ENCODE results near the gene ADAMTS20.

ADAMTS20 gene

GRCh38 chr12:43325786-43326185 lies 226.2 kb downstream of the ADAMTS20 start:
- DNase-seq (ENCODE audit: extremely low read depth, low read depth), result no peak
- H3K4me3 ChIP-seq (replicated peaks; ENCODE audit: low read depth, low read length), result no peak overlapping the region
- no peak for TF ChIP-seq CTCF (IDR thresholded peaks at IDR 0.05; ENCODE audit: low read depth, low read length, missing control alignments)

DNA sequence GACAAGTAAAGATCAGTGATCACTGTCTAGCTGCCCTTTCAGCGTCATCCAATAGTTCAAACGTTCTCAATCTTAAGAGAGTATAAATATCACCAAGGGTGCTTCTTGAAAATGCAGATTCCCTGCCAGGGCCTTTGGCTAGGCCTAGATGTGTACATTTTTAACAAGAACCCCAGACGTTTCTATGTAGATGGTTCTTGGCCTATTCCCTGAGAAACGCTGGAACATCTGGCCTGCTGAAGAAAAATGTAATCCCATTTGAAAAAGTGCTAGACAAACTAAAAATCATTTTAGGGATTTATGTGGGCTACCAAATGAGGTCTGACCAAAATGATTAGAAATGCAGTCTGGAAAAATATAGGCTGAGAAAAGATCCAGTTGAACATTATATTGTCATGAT lies 231.7 kb downstream of the ADAMTS20 start:
- no peak overlapping the region for H3K4me3 ChIP-seq (replicated peaks; ENCODE audit: low read depth, low read length)
- no peak for DNase-seq (ENCODE audit: extremely low read depth, low read depth)
- TF ChIP-seq CTCF (IDR thresholded peaks at IDR 0.05; ENCODE audit: low read depth, low read length, missing control alignments), result no peak

DNA sequence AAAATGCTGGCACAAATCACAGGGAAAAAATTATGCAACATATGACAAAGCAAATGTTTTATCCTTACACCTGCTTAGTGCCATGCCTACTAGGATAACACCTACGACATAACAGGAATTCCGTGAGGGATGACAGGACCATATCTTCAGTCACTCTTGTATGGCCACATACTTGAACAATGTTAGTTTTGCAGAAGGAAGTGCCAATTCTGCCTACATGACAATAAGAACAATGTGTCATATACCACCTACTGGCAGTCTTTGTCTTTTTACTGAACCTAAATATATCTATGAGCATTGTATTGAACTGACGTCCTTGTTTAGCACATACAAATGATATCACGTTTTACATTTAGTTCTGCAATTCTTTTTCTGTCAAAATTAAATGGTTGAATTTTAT lies 234.0 kb downstream of the ADAMTS20 start:
- no peak overlapping the region for H3K4me3 ChIP-seq (replicated peaks; ENCODE audit: low read depth, low read length)
- no peak for DNase-seq (ENCODE audit: extremely low read depth, low read depth)
- no peak for TF ChIP-seq CTCF (IDR thresholded peaks at IDR 0.05; ENCODE audit: low read depth, low read length, missing control alignments)

DNA sequence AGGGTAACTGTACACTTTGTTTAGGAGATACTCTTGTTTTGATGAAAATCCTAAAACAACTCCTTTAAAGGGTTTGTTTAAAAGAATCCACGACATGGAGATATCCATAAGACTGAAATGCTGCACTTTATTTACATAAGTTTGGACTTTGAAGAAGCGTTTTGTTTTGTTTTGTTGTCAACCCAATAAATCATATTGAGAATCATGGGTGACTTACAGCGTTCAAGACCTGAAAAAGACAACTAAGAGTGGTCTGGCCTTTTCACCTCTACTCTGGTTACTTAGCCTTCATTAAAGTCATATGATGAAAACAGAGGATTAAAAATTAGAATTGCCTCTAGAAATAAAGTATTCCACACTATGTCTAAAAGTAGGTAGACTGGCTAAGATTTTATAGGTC lies 234.8 kb downstream of the ADAMTS20 start:
- no peak for TF ChIP-seq CTCF (IDR thresholded peaks at IDR 0.05; ENCODE audit: low read depth, low read length, missing control alignments)
- H3K4me3 ChIP-seq (replicated peaks; ENCODE audit: low read depth, low read length), result no peak overlapping the region
- DNase-seq (ENCODE audit: extremely low read depth, low read depth), result no peak

DNA sequence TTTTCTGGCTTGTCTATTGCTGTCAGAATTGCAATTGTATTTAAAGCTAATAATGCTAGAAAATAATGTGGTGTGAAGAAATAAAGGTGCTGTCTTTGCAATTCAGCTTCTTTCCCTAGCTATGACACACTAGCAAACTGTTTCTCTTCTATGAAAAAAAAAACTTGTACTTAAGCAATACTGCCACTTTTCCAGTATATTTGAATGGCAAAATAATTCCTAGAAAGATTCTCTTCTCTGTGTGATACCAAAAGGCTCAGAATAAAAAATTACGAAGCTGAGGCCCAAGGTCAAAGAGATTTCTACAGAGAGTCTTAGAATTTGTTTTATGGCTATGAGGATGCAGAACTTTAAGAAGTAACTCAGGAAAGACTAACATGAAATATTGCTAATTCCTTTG lies 235.5 kb downstream of the ADAMTS20 start:
- DNase-seq (ENCODE audit: extremely low read depth, low read depth), result no peak
- H3K4me3 ChIP-seq (replicated peaks; ENCODE audit: low read depth, low read length), result no peak overlapping the region
- TF ChIP-seq CTCF (IDR thresholded peaks at IDR 0.05; ENCODE audit: low read depth, low read length, missing control alignments), result no peak

DNA sequence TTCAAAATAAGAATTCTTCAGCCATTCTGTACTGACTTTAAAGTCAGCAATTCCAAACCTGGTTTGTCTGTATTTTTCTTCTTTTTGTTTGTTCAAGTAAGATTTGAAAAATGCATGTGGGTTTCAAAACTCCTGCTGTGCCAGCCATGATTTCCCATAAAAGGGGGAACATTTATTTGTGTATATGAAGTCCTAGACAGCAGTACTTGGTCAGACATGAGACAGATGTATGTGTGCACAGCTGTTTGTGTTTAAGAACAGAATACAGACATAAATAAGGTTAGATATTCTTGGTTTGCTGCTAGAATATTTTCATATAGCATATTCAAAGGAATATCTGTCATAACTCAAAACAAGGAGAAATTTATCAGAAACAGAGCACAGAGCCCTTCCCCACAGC lies 236.0 kb downstream of the ADAMTS20 start:
- TF ChIP-seq CTCF (IDR thresholded peaks at IDR 0.05; ENCODE audit: low read depth, low read length, missing control alignments), result no peak
- DNase-seq (ENCODE audit: extremely low read depth, low read depth), result no peak
- no peak overlapping the region for H3K4me3 ChIP-seq (replicated peaks; ENCODE audit: low read depth, low read length)

GRCh38 chr12:43312991-43313505 lies 239.0 kb downstream of the ADAMTS20 start:
- H3K4me3 ChIP-seq (replicated peaks; ENCODE audit: low read depth, low read length), result no peak overlapping the region
- DNase-seq (ENCODE audit: extremely low read depth, low read depth), result no peak
- TF ChIP-seq CTCF (IDR thresholded peaks at IDR 0.05; ENCODE audit: low read depth, low read length, missing control alignments), result no peak
